Pons (tissue), 1 donor: ENCODE measurements around the gene PANX1.
"Not testable (repeated sequence)": the region's sequence is repeated elsewhere in the genome, so short reads cannot be mapped to it uniquely, and the experiment has no call there.

Experiments used
- DNase-seq: peaks from one replicate; pipeline ENCODE4 v3.0.0-alpha.2; 2016; ENCODE audit warnings: low spot score

Gene PANX1

GRCh38 chr11:94128746-94129511, at the start of gene PANX1:
Gene PANX1, plus strand, starts transcription at chr11:94128841. Its CDS starts 472 bp downstream, at chr11:94129313.
- peak; percentile 53 for DNase-seq

GRCh38 chr11:94084164-94084563, 44.5 kb upstream of the PANX1 start:
- no peak for DNase-seq

GRCh38 chr11:94088906-94089305, 39.7 kb upstream of the PANX1 start:
- no peak for DNase-seq

DNA sequence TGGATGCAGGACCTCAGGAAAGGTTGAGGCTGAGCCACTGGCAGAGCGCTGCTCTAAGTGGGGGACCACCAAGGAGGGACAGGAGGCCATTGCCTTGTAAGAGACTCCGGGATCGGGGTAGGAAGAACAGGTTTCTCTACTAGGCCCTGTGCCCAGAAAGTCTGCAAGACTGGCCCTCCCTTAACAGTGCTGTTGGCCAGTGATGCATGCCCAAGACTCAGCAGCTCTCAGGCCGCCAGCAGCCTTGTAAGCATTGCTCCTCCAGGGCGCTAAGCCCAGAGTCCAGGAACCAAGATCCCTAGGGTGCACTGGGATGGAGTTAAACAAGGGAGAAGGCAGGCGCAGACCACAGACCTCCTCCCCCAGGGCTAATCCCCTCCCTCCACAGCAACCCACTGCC, 39.3 kb upstream of the PANX1 start:
- no peak for DNase-seq

GRCh38 chr11:94090401-94090800, 38.2 kb upstream of the PANX1 start:
- DNase-seq, result no peak

- DNase-seq, result no peak
These were observed 37.5 kb upstream of the PANX1 start for GRCh38 chr11:94091091-94091490.

- no peak for DNase-seq
These were observed 28.4 kb upstream of the PANX1 start for GRCh38 chr11:94100253-94100652.

DNA sequence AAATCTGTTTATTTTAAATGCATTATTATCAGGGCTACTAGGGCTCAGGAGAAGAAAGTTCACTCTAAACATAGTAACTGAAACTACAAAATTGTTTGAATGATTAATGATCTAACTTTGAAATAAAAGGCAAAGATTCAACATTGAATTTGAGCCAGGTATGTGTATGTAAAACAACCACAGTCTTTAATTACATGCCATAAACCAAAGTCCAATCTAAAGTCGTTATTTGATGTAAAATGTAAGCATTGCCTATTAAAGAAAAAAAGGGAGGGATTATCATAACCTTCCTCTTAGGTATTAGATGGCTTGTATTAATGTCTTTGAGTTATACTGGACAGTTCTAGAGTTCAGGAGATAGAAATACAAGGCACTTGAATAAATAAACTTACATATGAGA, 25.2 kb upstream of the PANX1 start:
- DNase-seq, result no peak

- no peak for DNase-seq
These were observed 23.9 kb upstream of the PANX1 start for GRCh38 chr11:94104734-94105133.

DNA sequence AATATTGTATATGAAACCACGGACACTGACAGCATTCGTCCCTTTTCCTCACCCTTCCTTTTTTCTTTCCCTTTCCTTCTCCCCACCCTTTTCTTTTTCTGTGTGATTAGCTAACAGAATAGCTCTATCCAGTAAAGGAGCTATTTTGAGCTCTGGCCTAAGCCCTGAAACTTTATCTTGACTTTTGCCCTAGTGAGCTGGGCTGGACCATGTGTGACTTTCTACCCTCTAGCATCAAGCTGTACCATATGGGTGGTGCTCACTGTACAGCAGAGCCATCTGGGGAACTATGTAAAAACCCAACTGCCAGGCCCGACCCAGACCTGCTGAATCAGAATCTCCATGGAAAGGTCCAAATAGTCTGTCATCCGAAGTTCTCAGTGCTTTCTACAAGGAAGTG, 21.9 kb upstream of the PANX1 start:
- no peak for DNase-seq

DNA sequence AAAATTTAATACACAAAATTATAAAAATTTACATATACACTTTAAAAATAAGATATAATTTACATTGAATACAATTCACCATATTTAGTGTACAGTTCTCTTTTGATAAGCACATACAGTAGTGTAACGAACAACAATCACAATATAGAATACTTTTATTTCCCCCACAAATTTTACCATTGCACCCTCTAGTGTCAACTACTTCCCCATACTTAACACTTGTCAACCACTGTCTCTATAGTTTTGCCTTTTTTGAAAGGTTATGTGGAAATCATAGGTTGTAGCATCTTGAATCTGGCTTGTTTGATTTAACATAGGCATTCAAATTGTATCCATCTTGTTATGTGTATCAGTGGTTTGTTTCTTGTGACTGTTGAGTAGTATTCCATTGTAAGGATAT, 21.3 kb upstream of the PANX1 start:
- no peak for DNase-seq

GRCh38 chr11:94111241-94111640, 17.4 kb upstream of the PANX1 start:
- DNase-seq, result no peak

DNA sequence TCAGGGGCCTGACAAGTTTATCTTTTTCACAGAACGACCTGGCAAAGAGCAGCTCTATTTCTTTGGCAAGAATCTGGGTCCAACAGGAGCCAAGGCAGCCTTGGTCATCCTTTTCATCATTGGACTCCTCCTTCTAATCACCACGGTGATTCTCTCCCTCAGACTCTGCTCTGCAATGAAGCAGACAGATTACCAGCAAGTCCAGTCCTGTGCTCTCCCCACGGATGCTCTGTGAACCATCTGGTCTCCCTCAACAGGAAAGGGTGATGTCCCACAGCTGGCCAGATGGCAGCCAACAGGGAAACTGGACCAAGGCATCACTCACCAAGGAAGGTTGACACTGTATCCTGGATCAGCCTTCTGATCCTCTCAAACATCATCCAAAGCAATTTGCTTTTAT, 17.0 kb upstream of the PANX1 start:
- DNase-seq, result no peak

GRCh38 chr11:94112206-94112953, 16.3 kb upstream of the PANX1 start:
- DNase-seq, result no peak

DNA sequence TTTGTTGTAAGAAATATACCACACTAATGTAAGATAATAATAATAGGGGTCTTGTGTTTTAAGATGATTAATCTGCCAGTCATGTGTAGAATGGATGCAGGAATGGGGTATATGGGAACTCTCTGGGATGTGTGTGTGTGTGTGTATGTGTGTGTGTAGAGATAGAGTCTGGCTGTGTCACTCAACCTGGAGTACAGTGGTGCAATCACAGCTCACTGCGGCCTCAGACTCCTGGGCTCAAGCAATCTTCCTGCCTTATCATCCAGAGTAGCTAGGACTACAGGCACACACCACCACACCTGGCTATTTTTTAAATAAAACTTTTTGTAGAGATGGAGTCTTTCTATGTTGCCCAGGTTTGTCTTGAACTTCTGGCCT, 11.5 kb upstream of the PANX1 start:
- DNase-seq, result no peak

DNA sequence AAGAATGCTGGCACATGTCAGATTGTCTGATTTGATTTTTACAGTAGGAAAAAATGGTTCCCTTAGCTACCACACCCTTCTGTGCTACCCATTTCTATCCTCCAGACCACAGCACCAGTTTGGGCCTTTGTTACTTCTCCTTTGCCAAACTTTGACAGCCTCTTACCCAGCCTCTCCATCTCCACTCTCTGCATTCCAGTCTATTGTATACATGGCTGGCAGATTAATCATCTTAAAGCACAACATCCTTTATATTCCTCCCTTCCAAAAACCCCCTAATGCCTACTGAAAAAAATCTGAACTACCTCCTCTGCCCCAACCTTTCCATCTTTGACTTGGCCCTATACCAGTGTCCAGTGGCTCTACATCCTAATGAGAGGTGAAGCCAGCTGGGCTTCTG, 10.8 kb upstream of the PANX1 start:
- no peak for DNase-seq

GRCh38 chr11:94119676-94120075, 9.0 kb upstream of the PANX1 start:
- not testable (repeated sequence) for DNase-seq

DNA sequence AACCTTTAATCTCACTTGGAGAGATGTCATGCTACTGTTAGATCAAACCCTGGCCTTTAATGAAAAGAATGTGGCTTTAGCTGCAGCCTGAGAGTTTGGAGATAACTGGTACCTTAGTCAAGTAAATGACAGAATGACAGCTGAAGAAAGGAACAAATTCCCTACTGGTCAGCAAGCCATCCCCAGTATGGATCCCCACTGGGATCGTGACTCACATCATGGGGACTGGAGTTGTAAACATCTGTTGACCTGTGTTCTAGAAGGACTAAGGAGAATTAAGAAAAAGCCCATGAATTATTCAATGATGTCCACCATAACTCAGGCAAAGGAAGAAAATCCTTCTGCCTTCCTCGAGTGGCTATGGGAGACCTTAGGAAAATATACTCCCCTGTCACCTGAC, 8.1 kb upstream of the PANX1 start:
- DNase-seq, result not testable (repeated sequence)

DNA sequence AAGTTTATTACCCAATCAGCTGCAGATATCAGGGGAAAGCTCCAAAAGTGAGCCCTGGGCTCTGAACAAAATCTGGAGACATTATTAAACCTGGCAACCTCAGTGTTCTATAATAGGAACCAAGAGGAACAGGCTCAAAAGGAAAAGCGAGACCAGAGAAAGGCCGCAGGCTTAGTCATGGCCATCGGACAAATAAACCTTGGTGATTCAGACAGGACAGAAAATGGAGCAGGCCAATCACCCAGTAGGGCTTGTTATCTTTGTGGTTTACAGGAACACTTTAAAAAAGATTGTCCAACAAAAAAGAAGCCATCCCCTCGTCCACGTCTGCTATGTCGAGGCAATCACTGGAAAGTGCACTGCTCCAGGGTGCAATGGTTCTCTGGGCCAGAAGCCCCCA, 7.7 kb upstream of the PANX1 start:
- DNase-seq, result no peak

GRCh38 chr11:94125407-94126115, 3.1 kb upstream of the PANX1 start:
- no peak for DNase-seq

DNA sequence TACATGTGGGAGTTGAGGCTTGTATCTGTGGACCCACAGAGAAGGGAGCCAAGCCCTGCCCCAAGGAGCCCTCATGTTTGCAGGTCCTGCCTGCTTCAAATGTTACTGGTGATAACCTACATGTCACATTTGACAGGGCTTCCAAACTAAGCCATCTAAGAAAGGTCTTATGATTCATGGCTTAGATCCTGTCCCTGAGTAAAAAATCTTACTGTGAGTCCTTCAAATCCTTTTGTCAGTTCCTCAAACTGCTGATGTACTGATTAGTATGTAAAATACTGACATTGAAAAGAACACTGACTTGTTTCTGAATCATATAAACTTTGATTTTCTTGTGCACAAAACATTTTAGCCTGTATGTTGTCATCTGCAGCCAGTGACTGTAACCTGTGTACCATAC, 1.0 kb upstream of the PANX1 start:
- DNase-seq, result no peak

DNA sequence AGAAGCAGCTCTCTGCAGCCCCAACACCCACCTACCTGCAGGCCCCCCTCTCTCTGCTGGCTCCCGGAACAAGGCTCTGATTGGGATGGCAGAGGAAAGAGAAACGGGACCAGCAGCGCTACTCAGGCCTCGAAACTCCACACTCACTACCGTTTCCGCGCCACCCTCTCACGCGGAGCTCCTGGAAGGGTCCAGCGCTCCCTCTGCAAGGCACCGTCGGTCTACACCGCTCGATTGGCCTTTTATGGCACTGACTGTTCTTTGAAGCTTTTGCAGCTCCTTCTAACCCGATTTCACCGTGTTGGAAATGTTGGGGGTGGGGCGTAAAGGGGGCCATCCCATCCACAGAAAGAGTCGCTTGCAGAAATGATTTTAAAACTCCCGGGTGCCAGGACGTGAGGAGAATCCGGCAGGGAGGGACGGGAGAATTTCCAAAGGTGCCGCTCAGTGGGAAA, 323 bp upstream of the PANX1 start:
- DNase-seq, result peak; percentile 40
